HL-60 (cell line): ENCODE measurements around the gene TGFA.

ENCODE experiments used
- CTCF ChIP-seq: IDR thresholded peaks from one replicate; pipeline ENCODE4 v1.5.1; 2011; ENCODE audit warnings: low read length, control low read depth, inconsistent platforms; ENCODE audit not compliant: insufficient read depth
- REST ChIP-seq: IDR thresholded peaks from 2 replicates; pipeline ENCODE4 v1.6.1; 2012; ENCODE audit warnings: low read depth; ENCODE audit not compliant: insufficient replicate concordance

- TF ChIP-seq CTCF (no peak), REST (no peak)
Observed at GRCh38 chr2:70546376-70546775, 7.2 kb downstream of the TGFA start.
